Measurements from ENCODE around the gene VSTM5. TPM values are rescaled to one million over a fixed set of nuclear protein-coding genes. Genes with fewer than 3 reads are reported as not detected.
A peak's percentile ranks its signal among the peaks of the same experiment; 100 is the strongest.

The VSTM5 gene
- total RNA-seq, 1 experiment from 2014 or later, result 0.35 TPM

- TF ChIP-seq GRHL2 (CRISPR knock-in tag; IDR thresholded peaks at IDR 0.05; ENCODE audit: insufficient replicate concordance, severe bottlenecking) (no peak), CDX4 (CRISPR knock-in tag; IDR thresholded peaks at IDR 0.05; ENCODE audit: borderline replicate concordance) (no peak), ZNF532 (CRISPR knock-in tag; IDR thresholded peaks at IDR 0.05; ENCODE audit: borderline replicate concordance) (no peak), ATF2 (CRISPR knock-in tag; IDR thresholded peaks at IDR 0.05; ENCODE audit: borderline replicate concordance, low read depth) (no peak), CREM (CRISPR knock-in tag; IDR thresholded peaks at IDR 0.05) (no peak), NR2C2 (CRISPR knock-in tag; IDR thresholded peaks at IDR 0.05) (no peak), IRF2 (CRISPR knock-in tag; IDR thresholded peaks at IDR 0.05; ENCODE audit: borderline replicate concordance, low read depth) (no peak), TEAD4 (CRISPR knock-in tag; IDR thresholded peaks at IDR 0.05) (no peak), NR1H2 (CRISPR knock-in tag; IDR thresholded peaks at IDR 0.05) (no peak), ZMAT4 (CRISPR knock-in tag; IDR thresholded peaks at IDR 0.05) (no peak)
Observed at GRCh38 chr11:93845181-93846092, 5.0 kb downstream of the VSTM5 start (continued).

GRCh38 chr11:93844568-93844967 is 5.8 kb downstream of the VSTM5 start:
- DNase-seq (ENCODE audit: low spot score) (no peak), ATAC-seq (peak; percentile 44; the same call in 1 of the 2 replicates)
- TF ChIP-seq ZNF671 (CRISPR knock-in tag; IDR thresholded peaks at IDR 0.05), result no peak
- no peak for TF ChIP-seq PREB (CRISPR knock-in tag; IDR thresholded peaks at IDR 0.05; ENCODE audit: borderline replicate concordance)
- no peak for TF ChIP-seq KAT7 (CRISPR knock-in tag; IDR thresholded peaks at IDR 0.05; ENCODE audit: borderline replicate concordance)
- no peak for TF ChIP-seq ZNF232 (CRISPR knock-in tag; IDR thresholded peaks at IDR 0.05)
- no peak for TF ChIP-seq OVOL2 (CRISPR knock-in tag; IDR thresholded peaks at IDR 0.05; ENCODE audit: borderline replicate concordance)
- TF ChIP-seq FOXP4 (CRISPR knock-in tag; IDR thresholded peaks at IDR 0.05), result no peak
- TF ChIP-seq ATF1 (CRISPR knock-in tag; IDR thresholded peaks at IDR 0.05), result no peak
- no peak for TF ChIP-seq CREM (CRISPR knock-in tag; IDR thresholded peaks at IDR 0.05)
- TF ChIP-seq ZMAT4 (CRISPR knock-in tag; IDR thresholded peaks at IDR 0.05), result no peak
- no peaks in the 10 kb centered on the region for H3K36me3 Mint-ChIP-seq
- no peaks in the 10 kb centered on the region for H3K9me3 Mint-ChIP-seq
- H3K4me3 Mint-ChIP-seq, result no peak overlapping the region
- peaks cover 5% of the 10 kb centered on the region for H3K4me1 Mint-ChIP-seq
- H3K27me3 Mint-ChIP-seq (ENCODE audit: low read depth), result peaks cover 11% of the 10 kb centered on the region
- ChIA-PET POLR2A (no interaction called here), CTCF (interaction anchor here (1.4 kb wide), 1 partner anchor 51 kb away, joined by 5 read pairs; no protein-coding TSS in a partner anchor)
- no peak overlapping the region for H3K27ac Mint-ChIP-seq

All from WTC11 (cell line).